ENCODE results near the gene PADI4.

Gene PADI4

GRCh38 chr1:17351598-17352324 lies 43.8 kb downstream of the PADI4 start:
- DNase-seq, result no peak

- DNase-seq, result no peak
These were observed 44.5 kb downstream of the PADI4 start for GRCh38 chr1:17352419-17352909.

- DNase-seq, result no peak
These were observed 47.9 kb downstream of the PADI4 start for GRCh38 chr1:17355898-17356297.

GRCh38 chr1:17356387-17357026 lies 48.5 kb downstream of the PADI4 start:
- DNase-seq, result no peak

GRCh38 chr1:17358557-17358956 lies 50.6 kb downstream of the PADI4 start:
- no peak for DNase-seq

- no peak for DNase-seq
These were observed 51.0 kb downstream of the PADI4 start for GRCh38 chr1:17359031-17359430.

GRCh38 chr1:17359808-17360207 lies 51.8 kb downstream of the PADI4 start:
- no peak for DNase-seq

GRCh38 chr1:17360272-17360956 lies 52.4 kb downstream of the PADI4 start:
- no peak for DNase-seq

- DNase-seq, result no peak
These were observed 53.7 kb downstream of the PADI4 start for GRCh38 chr1:17361687-17362086.

GRCh38 chr1:17363351-17363750 lies 55.4 kb downstream of the PADI4 start:
- DNase-seq, result no peak

- no peak for DNase-seq
These were observed 55.8 kb downstream of the PADI4 start for GRCh38 chr1:17363771-17364170.

GRCh38 chr1:17365293-17365692 lies 57.3 kb downstream of the PADI4 start:
- DNase-seq, result no peak

GRCh38 chr1:17369466-17369865 lies 61.5 kb downstream of the PADI4 start:
- DNase-seq, result no peak

GRCh38 chr1:17370618-17371017 lies 62.6 kb downstream of the PADI4 start:
- DNase-seq, result no peak

- DNase-seq, result no peak
These were observed 63.9 kb downstream of the PADI4 start, which contains the start of gene PADI6 for GRCh38 chr1:17371896-17372295. TSS of gene PADI6 (plus strand) at chr1:17372196. CDS start at chr1:17372246, 50 bp downstream.

GRCh38 chr1:17372955-17373354 lies 65.0 kb downstream of the PADI4 start:
- no peak for DNase-seq

GRCh38 chr1:17375651-17376050 lies 67.7 kb downstream of the PADI4 start:
- DNase-seq, result no peak

- no peak for DNase-seq
These were observed 69.4 kb downstream of the PADI4 start for GRCh38 chr1:17377325-17377953.

GRCh38 chr1:17381161-17381560 lies 73.2 kb downstream of the PADI4 start:
- no peak for DNase-seq

- no peak for DNase-seq
These were observed 84.3 kb downstream of the PADI4 start for GRCh38 chr1:17392199-17392740.

- no peak for DNase-seq
These were observed 85.2 kb downstream of the PADI4 start for GRCh38 chr1:17393230-17393629.

GRCh38 chr1:17397910-17398695 lies 90.1 kb downstream of the PADI4 start:
- DNase-seq, result no peak
